ENCODE measurements around the gene ARL4D. TPM values are rescaled to one million over a fixed set of nuclear protein-coding genes. Genes with fewer than 3 reads are reported as not detected.

Gene ARL4D
- total and polyA plus RNA-seq, 8 donors = 1.2 to 3.9 (median 1.8) TPM

- FAIRE-seq (no peak), DNase-seq (no peak), ATAC-seq (peak in 1 of 4 donors; percentile 9)
- no peak overlapping the region for H3K27ac ChIP-seq
- TF ChIP-seq CTCF (IDR thresholded peaks at IDR 0.05) = no peak
- H3K4me3 ChIP-seq = no peak overlapping the region
- no peaks in the 10 kb centered on the region for H3K36me3 ChIP-seq
- 55 to 57% methylated on average over 10 of the region's 10 CpGs for WGBS, 2 donors
- H3K9me3 ChIP-seq = peaks cover 0 to 3% (median 0%) of the 10 kb centered on the region in 4 donors
- no peaks in the 10 kb centered on the region for H3K27me3 ChIP-seq
- intact Hi-C loops (cut with DNase I) = no loop called here
- peaks cover 0 to 15% (median 13%) of the 10 kb centered on the region in 3 donors for H3K4me1 ChIP-seq
These were observed 46.0 kb upstream of the ARL4D start for GRCh38 chr17:43352579-43353331.

GRCh38 chr17:43353393-43353792 lies 45.4 kb upstream of the ARL4D start:
- FAIRE-seq = no peak
- no peak overlapping the region for H3K27ac ChIP-seq

DNA sequence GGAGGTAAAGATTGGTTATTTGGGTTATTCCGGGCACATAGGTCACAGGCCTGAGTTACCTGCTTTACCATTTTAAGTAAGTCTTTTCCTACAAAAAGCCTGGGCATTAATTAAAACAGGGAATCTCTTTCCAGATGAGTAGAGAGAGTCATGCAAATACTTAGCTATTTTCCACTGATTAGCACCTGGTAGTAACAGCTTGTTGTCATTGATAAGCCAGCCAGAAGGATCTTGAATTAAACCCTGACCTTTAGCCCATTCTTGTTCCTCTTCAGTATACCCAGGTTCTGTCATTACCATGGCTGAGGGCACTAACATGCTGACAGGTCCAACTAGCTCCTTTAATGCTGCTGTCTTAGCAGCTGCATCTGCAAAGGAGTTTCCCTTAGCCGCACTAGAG lies 44.4 kb upstream of the ARL4D start:
- FAIRE-seq = no peak
- Histone ChIP-seq H3K27me3 (no peaks in the 10 kb centered on the region), H3K4me1 (peaks cover 0 to 15% (median 13%) of the 10 kb centered on the region in 3 donors), H3K36me3 (no peaks in the 10 kb centered on the region), H3K27ac (no peak overlapping the region), H3K4me3 (no peak overlapping the region), H3K9me3 (no peaks in the 10 kb centered on the region)
- intact Hi-C loops (cut with DNase I) = no loop called here
- no peak for TF ChIP-seq CTCF (IDR thresholded peaks at IDR 0.05)
- DNase-seq = no peak
- 95 to 100% methylated on average over 2 of the region's 2 CpGs for WGBS, 2 donors
- no peak for ATAC-seq

More at GRCh38 chr17:43353393-43353792, 45.4 kb upstream of the ARL4D start:
- no peak overlapping the region for H3K4me3 ChIP-seq
- 35 to 38% methylated on average over 4 of the region's 4 CpGs for WGBS, 2 donors
- H3K4me1 ChIP-seq = peaks cover 0 to 15% (median 13%) of the 10 kb centered on the region in 3 donors
- no peaks in the 10 kb centered on the region for H3K27me3 ChIP-seq
- intact Hi-C loops (cut with DNase I) = no loop called here
- DNase-seq (no peak), ATAC-seq (peak in 1 of 4 donors; percentile 19)
- no peak for TF ChIP-seq CTCF (IDR thresholded peaks at IDR 0.05)
- no peaks in the 10 kb centered on the region for H3K36me3 ChIP-seq
- H3K9me3 ChIP-seq = peaks cover 0 to 3% (median 0%) of the 10 kb centered on the region in 4 donors

DNA sequence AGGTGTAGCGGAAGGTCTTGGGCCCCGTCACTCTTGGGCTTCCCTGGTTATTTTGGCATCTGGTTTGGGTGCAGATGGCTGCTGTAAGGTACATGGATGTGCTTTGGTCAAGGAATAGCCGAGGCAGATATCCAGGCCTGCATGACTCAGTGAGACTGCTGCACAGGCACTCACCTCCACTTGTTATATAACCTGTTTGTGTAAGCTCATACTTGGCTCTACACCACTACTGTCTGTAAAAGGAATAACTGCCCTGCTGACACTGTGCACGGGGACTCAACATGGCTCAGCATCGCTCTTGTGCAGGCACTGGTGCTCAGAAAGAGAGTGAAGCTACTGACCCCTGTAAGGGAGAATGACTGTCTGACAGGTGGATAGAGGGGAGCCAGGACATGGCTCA lies 42.3 kb upstream of the ARL4D start:
- intact Hi-C loops (cut with DNase I) = no loop called here
- H3K27me3 ChIP-seq = no peaks in the 10 kb centered on the region
- 90 to 93% methylated on average over 5 of the region's 5 CpGs for WGBS, 2 donors

More for the DNA sequence above, 42.3 kb upstream of the ARL4D start:
- no peak for ATAC-seq
- DNase-seq = no peak
- Histone ChIP-seq H3K4me3 (no peak overlapping the region), H3K27ac (no peak overlapping the region), H3K4me1 (peaks cover 9 to 21% (median 13%) of the 10 kb centered on the region in 3 donors), H3K9me3 (no peaks in the 10 kb centered on the region), H3K36me3 (no peaks in the 10 kb centered on the region)
- TF ChIP-seq CTCF (IDR thresholded peaks at IDR 0.05) = no peak
- no peak for FAIRE-seq

Data from pancreas (tissue), 10 donors.